ENCODE results near the gene FBXO31. TPM values are rescaled to one million over a fixed set of nuclear protein-coding genes. Genes with fewer than 3 reads are reported as not detected.
A peak's percentile ranks its signal among the peaks of the same experiment; 100 is the strongest.

FBXO31 gene
- total and polyA plus RNA-seq, 2 of the 13 experiments (the other 11 are each of a cell fraction or from before 2014, with no cell fraction given): 92.4 to 101 TPM

GRCh38 chr16:87384162-87384874 lies 742 bp upstream of the FBXO31 start (continued):
- peak; percentile 80 for TF ChIP-seq KMT2B (CRISPR knock-in tag; IDR thresholded peaks at IDR 0.05)
- TF ChIP-seq KDM3A (CRISPR knock-in tag; IDR thresholded peaks at IDR 0.05; ENCODE audit: low read depth): peak; percentile 92
- no peak for TF ChIP-seq RFX3 (CRISPR knock-in tag; IDR thresholded peaks at IDR 0.05)
- no peak for TF ChIP-seq ZNF367 (CRISPR knock-in tag; IDR thresholded peaks at IDR 0.05; ENCODE audit: borderline replicate concordance)
- no peak; the same call in 1 of the 2 replicates for TF ChIP-seq SP2 (CRISPR knock-in tag; IDR thresholded peaks at IDR 0.05)
- TF ChIP-seq FIP1L1 (IDR thresholded peaks at IDR 0.05; ENCODE audit: borderline replicate concordance, insufficient read depth, low read depth, low read length): no peak
- TF ChIP-seq MTERF4 (CRISPR knock-in tag; IDR thresholded peaks at IDR 0.05): no peak; the same call in 1 of the 2 replicates
- peak; percentile 94 for TF ChIP-seq ZNF564 (CRISPR knock-in tag; IDR thresholded peaks at IDR 0.05)
- no peak; the same call in 1 of the 2 replicates for TF ChIP-seq MLX (CRISPR knock-in tag; IDR thresholded peaks at IDR 0.05)
- no peak for TF ChIP-seq MED8 (CRISPR knock-in tag; IDR thresholded peaks at IDR 0.05; ENCODE audit: insufficient replicate concordance)
- peak; percentile 95; the same call in 1 of the 2 replicates for TF ChIP-seq KDM1A (CRISPR knock-in tag; IDR thresholded peaks at IDR 0.05)
- TF ChIP-seq THAP11 (CRISPR knock-in tag; IDR thresholded peaks at IDR 0.05): no peak
- TF ChIP-seq ZBTB44 (CRISPR knock-in tag; IDR thresholded peaks at IDR 0.05): no peak
- peak; percentile 84 for TF ChIP-seq MXD1 (CRISPR knock-in tag; IDR thresholded peaks at IDR 0.05)
- TF ChIP-seq FOXC1 (CRISPR knock-in tag; IDR thresholded peaks at IDR 0.05; ENCODE audit: borderline replicate concordance): peak; percentile 98
- TF ChIP-seq SKI (IDR thresholded peaks at IDR 0.05; ENCODE audit: partially characterized antibody): no peak
- no peak for TF ChIP-seq ZNF333 (CRISPR knock-in tag; IDR thresholded peaks at IDR 0.05; ENCODE audit: borderline replicate concordance)
- no peak; the same call in none of the 2 replicates for TF ChIP-seq ISL2 (CRISPR knock-in tag; IDR thresholded peaks at IDR 0.05)
- TF ChIP-seq TCF12 (IDR thresholded peaks at IDR 0.05): no peak
- no peak; the same call in 1 of the 2 replicates for TF ChIP-seq TCF12 (CRISPR knock-in tag; IDR thresholded peaks at IDR 0.05)
- TF ChIP-seq HES4 (CRISPR knock-in tag; IDR thresholded peaks at IDR 0.05; ENCODE audit: borderline replicate concordance): peak; percentile 93
- 0 out of 2 replicates have a peak, but pooled peaks have one; percentile 89 for TF ChIP-seq ZNF569 (CRISPR knock-in tag; IDR thresholded peaks at IDR 0.05; ENCODE audit: borderline replicate concordance)

Measured in HepG2 (cell line).